ENCODE data around the gene SMAD6. TPM values are rescaled to one million over a fixed set of nuclear protein-coding genes. Genes with fewer than 3 reads are reported as not detected.

Gene SMAD6
- total and polyA plus RNA-seq, 7 experiments from 2014 or later: 0.27 to 0.76 (median 0.40) TPM; not detected in 2

DNA sequence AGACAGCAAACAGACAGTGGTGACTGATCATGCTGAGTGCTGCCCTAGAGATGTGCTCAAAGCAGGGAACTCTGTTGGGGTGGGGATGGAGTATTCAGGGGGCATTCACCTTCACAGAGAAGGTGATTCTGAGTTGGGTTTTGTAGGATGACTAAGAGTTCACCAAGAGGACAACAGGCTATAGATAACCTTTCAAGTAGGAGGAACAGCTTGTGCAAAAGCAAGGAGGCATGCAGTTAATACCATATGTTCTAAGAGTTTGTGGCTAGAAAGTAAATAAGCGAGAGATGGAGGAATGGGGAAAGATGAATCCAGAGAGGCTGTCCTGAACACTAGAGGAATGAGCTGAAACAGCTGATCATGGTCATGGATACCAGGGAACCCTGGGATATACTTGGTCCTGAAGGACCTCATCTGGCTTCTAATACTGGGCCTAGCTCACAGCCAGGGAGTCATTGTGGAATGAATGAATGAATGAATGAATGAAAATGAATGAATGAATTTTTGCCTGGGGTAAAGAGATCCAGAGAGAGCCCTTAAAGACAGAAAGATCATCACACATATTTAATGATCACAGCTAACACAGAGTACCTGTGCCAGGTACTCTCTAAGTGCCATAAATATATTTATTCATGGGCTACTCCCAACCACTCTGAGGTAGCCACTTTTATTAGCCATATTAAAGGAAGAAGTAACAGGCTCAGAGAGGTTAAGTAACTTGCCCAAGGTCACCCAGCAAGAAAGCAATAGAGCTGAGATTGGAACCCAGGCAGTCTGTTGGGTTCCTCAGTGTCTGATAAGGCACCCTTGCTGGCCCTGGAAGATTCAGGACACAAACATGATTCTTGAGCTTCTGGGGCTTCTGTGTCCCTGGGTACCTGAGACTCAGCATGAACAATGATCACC lies 22.0 kb downstream of the SMAD6 start:
- H3K4me1 Mint-ChIP-seq: peaks cover 5 to 33% (median 15%) of the 10 kb centered on the region in 7 donors
- H3K27me3 Mint-ChIP-seq: peaks cover 0 to 6% (median 0%) of the 10 kb centered on the region in 5 donors
- Histone ChIP-seq H3K27ac (ENCODE audit: low read depth, low read length) (no peak overlapping the region), H3K36me3 (ENCODE audit: control insufficient read depth in 2 of 3, insufficient read depth in 3 of 3, low read length in 3 of 3) (no peaks in the 10 kb centered on the region), H3K27me3 (ENCODE audit: control insufficient read depth in 2 of 2, insufficient read depth in 2 of 2, low read length in 2 of 2) (no peaks in the 10 kb centered on the region), H3K4me3 (ENCODE audit: low read length) (no peak overlapping the region), H3K9me3 (ENCODE audit: control insufficient read depth in 2 of 3, low read length in 3 of 3) (no peaks in the 10 kb centered on the region), H3K4me1 (ENCODE audit: control insufficient read depth in 2 of 2, insufficient read depth in 2 of 2, low read length in 2 of 2) (peaks cover 0 to 4% of the 10 kb centered on the region in 2 donors)
- ATAC-seq (no peak), DNase-seq (no peak)
- CTCF ChIA-PET: no interaction called here
- no peaks in the 10 kb centered on the region for H3K36me3 Mint-ChIP-seq
- intact Hi-C loops (cut with micrococcal nuclease): no loop called here
- no peak overlapping the region for H3K4me3 Mint-ChIP-seq
- H3K27ac Mint-ChIP-seq: no peak overlapping the region
- POLR2A ChIA-PET: no interaction called here
- H3K9me3 Mint-ChIP-seq: peaks cover 0 to 1% (median 0%) of the 10 kb centered on the region in 11 donors

- H3K27me3 ChIP-seq (ENCODE audit: control insufficient read depth in 2 of 2, insufficient read depth in 2 of 2, low read length in 2 of 2): no peaks in the 10 kb centered on the region
- DNase-seq (no peak), ATAC-seq (no peak)
- Mint-ChIP-seq H3K4me3 (no peak overlapping the region), H3K36me3 (no peaks in the 10 kb centered on the region), H3K4me1 (peaks cover 4 to 27% (median 15%) of the 10 kb centered on the region in 7 donors), H3K27ac (no peak overlapping the region), H3K27me3 (peaks cover 0 to 6% (median 0%) of the 10 kb centered on the region in 5 donors), H3K9me3 (peaks cover 0 to 1% (median 0%) of the 10 kb centered on the region in 11 donors)
- ChIA-PET CTCF (no interaction called here), POLR2A (no interaction called here)
- H3K9me3 ChIP-seq (ENCODE audit: control insufficient read depth in 2 of 3, low read length in 3 of 3): no peaks in the 10 kb centered on the region
- no peaks in the 10 kb centered on the region for H3K36me3 ChIP-seq (ENCODE audit: control insufficient read depth in 2 of 3, insufficient read depth in 3 of 3, low read length in 3 of 3)
- peaks cover 0 to under 1% of the 10 kb centered on the region in 2 donors for H3K4me1 ChIP-seq (ENCODE audit: control insufficient read depth in 2 of 2, insufficient read depth in 2 of 2, low read length in 2 of 2)
- H3K27ac ChIP-seq (ENCODE audit: low read depth, low read length): no peak overlapping the region
- H3K4me3 ChIP-seq (ENCODE audit: low read length): no peak overlapping the region
- intact Hi-C loops (cut with micrococcal nuclease): no loop called here
These were observed 22.9 kb downstream of the SMAD6 start for GRCh38 chr15:66724732-66725463.

DNA sequence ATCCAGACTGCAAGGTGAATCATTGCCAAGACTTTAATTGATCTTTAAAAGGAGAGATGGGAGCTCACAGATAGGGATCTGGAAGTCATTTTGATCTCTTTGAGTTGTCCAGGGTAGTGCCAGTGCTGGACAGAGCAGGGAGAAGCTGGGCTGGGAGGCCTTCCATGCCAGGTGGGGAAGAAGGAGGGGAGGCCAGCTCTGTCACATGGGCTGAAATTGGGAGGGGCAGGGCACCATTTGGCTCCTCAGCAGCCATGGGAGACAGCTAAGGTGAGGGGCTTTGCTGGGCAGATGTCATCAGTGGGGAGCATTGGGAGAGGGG lies 23.4 kb downstream of the SMAD6 start:
- Histone ChIP-seq H3K9me3 (ENCODE audit: control insufficient read depth in 2 of 3, low read length in 3 of 3) (no peaks in the 10 kb centered on the region), H3K27me3 (ENCODE audit: control insufficient read depth in 2 of 2, insufficient read depth in 2 of 2, low read length in 2 of 2) (no peaks in the 10 kb centered on the region), H3K4me3 (ENCODE audit: low read length) (no peak overlapping the region), H3K27ac (ENCODE audit: low read depth, low read length) (no peak overlapping the region), H3K36me3 (ENCODE audit: control insufficient read depth in 2 of 3, insufficient read depth in 3 of 3, low read length in 3 of 3) (no peaks in the 10 kb centered on the region), H3K4me1 (ENCODE audit: control insufficient read depth in 2 of 2, insufficient read depth in 2 of 2, low read length in 2 of 2) (no peaks in the 10 kb centered on the region)
- no peak for DNase-seq
- POLR2A ChIA-PET: no interaction called here
- no peaks in the 10 kb centered on the region for H3K36me3 Mint-ChIP-seq
- H3K4me3 Mint-ChIP-seq: no peak overlapping the region
- intact Hi-C loops (cut with micrococcal nuclease): no loop called here
- peak overlapping the region in 1 of 9 donors; percentile 55 for H3K27ac Mint-ChIP-seq
- CTCF ChIA-PET: no interaction called here
- H3K27me3 Mint-ChIP-seq: peaks cover 0 to 6% (median 0%) of the 10 kb centered on the region in 5 donors
- peaks cover 0 to 1% (median 0%) of the 10 kb centered on the region in 11 donors for H3K9me3 Mint-ChIP-seq
- H3K4me1 Mint-ChIP-seq: peaks cover 0 to 22% (median 13%) of the 10 kb centered on the region in 7 donors
- no peak for ATAC-seq

- Histone ChIP-seq H3K27ac (ENCODE audit: low read depth, low read length) (no peak overlapping the region), H3K4me3 (ENCODE audit: low read length) (no peak overlapping the region), H3K9me3 (ENCODE audit: control insufficient read depth in 2 of 3, low read length in 3 of 3) (no peaks in the 10 kb centered on the region), H3K4me1 (ENCODE audit: control insufficient read depth in 2 of 2, insufficient read depth in 2 of 2, low read length in 2 of 2) (no peaks in the 10 kb centered on the region), H3K36me3 (ENCODE audit: control insufficient read depth in 2 of 3, insufficient read depth in 3 of 3, low read length in 3 of 3) (no peaks in the 10 kb centered on the region), H3K27me3 (ENCODE audit: control insufficient read depth in 2 of 2, insufficient read depth in 2 of 2, low read length in 2 of 2) (no peaks in the 10 kb centered on the region)
- H3K27ac Mint-ChIP-seq: no peak overlapping the region
- ChIA-PET CTCF (no interaction called here), POLR2A (no interaction called here)
- peaks cover 0 to 1% (median 0%) of the 10 kb centered on the region in 11 donors for H3K9me3 Mint-ChIP-seq
- ATAC-seq: no peak
- peaks cover 0 to 6% (median 0%) of the 10 kb centered on the region in 5 donors for H3K27me3 Mint-ChIP-seq
- intact Hi-C loops (cut with micrococcal nuclease): no loop called here
- H3K4me1 Mint-ChIP-seq: peaks cover 0 to 13% (median 3%) of the 10 kb centered on the region in 7 donors
- no peaks in the 10 kb centered on the region for H3K36me3 Mint-ChIP-seq
- H3K4me3 Mint-ChIP-seq: no peak overlapping the region
- no peak for DNase-seq
These were observed 24.4 kb downstream of the SMAD6 start for GRCh38 chr15:66726386-66726785.

DNA sequence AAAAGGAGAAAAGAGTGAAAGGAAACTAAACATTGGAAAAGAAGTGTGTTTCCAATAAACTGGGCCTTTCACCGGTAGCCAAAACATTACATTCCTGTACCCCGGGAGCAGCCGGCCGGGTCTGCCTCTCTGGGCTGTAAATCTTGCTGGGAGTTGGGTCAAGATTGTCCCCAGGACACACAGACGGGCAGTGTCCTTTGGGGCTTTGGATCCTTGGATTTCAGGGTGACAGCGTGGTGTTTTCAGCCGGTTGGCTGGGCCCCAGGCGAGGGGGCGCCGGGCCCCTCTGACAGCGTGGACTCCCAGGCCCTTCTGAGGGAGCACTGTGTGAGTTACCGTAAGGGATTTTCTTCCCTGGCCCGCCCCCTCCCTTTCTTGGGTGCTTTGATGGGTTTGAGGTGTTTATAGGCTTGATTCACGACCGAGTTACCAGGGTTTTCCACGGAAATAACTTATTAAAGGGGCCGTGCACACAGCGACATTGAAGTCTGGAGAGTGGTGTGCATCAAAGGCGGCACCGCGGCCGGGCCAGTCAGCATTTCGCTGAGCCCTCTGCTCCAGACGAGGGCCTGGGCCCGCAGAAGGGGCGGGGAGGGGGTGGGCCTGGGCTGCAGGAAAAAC lies 27.4 kb downstream of the SMAD6 start:
- peaks cover 0 to 8% (median 0%) of the 10 kb centered on the region in 5 donors for H3K27me3 Mint-ChIP-seq
- Histone ChIP-seq H3K4me1 (ENCODE audit: control insufficient read depth in 2 of 2, insufficient read depth in 2 of 2, low read length in 2 of 2) (no peaks in the 10 kb centered on the region), H3K27ac (ENCODE audit: low read depth, low read length) (no peak overlapping the region), H3K9me3 (ENCODE audit: control insufficient read depth in 2 of 3, low read length in 3 of 3) (no peaks in the 10 kb centered on the region), H3K36me3 (ENCODE audit: control insufficient read depth in 2 of 3, insufficient read depth in 3 of 3, low read length in 3 of 3) (no peaks in the 10 kb centered on the region), H3K27me3 (ENCODE audit: control insufficient read depth in 2 of 2, insufficient read depth in 2 of 2, low read length in 2 of 2) (no peaks in the 10 kb centered on the region), H3K4me3 (ENCODE audit: low read length) (no peak overlapping the region)
- ChIA-PET CTCF (no interaction called here), POLR2A (interaction anchor here (0.6 kb wide), 1 partner anchor 106 kb away, joined by 3 read pairs; no protein-coding TSS in a partner anchor)
- no peak for ATAC-seq
- H3K36me3 Mint-ChIP-seq: no peaks in the 10 kb centered on the region
- intact Hi-C loops (cut with micrococcal nuclease): no loop called here
- peaks cover 0 to 1% (median 0%) of the 10 kb centered on the region in 11 donors for H3K9me3 Mint-ChIP-seq
- H3K4me1 Mint-ChIP-seq: peaks cover 0 to 3% (median 0%) of the 10 kb centered on the region in 7 donors
- no peak for DNase-seq
- H3K4me3 Mint-ChIP-seq: no peak overlapping the region
- H3K27ac Mint-ChIP-seq: no peak overlapping the region

GRCh38 chr15:66730168-66731021 lies 28.4 kb downstream of the SMAD6 start:
- Histone ChIP-seq H3K36me3 (ENCODE audit: control insufficient read depth in 2 of 3, insufficient read depth in 3 of 3, low read length in 3 of 3) (no peaks in the 10 kb centered on the region), H3K4me3 (ENCODE audit: low read length) (no peak overlapping the region), H3K4me1 (ENCODE audit: control insufficient read depth in 2 of 2, insufficient read depth in 2 of 2, low read length in 2 of 2) (no peaks in the 10 kb centered on the region), H3K27me3 (ENCODE audit: control insufficient read depth in 2 of 2, insufficient read depth in 2 of 2, low read length in 2 of 2) (no peaks in the 10 kb centered on the region), H3K9me3 (ENCODE audit: control insufficient read depth in 2 of 3, low read length in 3 of 3) (no peaks in the 10 kb centered on the region), H3K27ac (ENCODE audit: low read depth, low read length) (no peak overlapping the region)
- DNase-seq: no peak
- Mint-ChIP-seq H3K9me3 (peaks cover 0 to 1% (median 0%) of the 10 kb centered on the region in 11 donors), H3K27ac (peak overlapping the region in 1 of 9 donors; percentile 6), H3K4me1 (peaks cover 0 to 3% (median 0%) of the 10 kb centered on the region in 7 donors), H3K4me3 (no peak overlapping the region), H3K36me3 (peaks cover 0 to 3% (median 0%) of the 10 kb centered on the region in 5 donors), H3K27me3 (peaks cover 0 to 6% (median 0%) of the 10 kb centered on the region in 5 donors)
- ChIA-PET CTCF (no interaction called here), POLR2A (no interaction called here)
- intact Hi-C loops (cut with micrococcal nuclease): no loop called here
- ATAC-seq: no peak
